Ramos (cell line): ENCODE data around the gene DCST1.

Experiments used
- in situ Hi-C: fragments of 300-500 bp; cut with MboI; formaldehyde crosslinking; loops from one replicate; pipeline ENCODE4 v1.14.3; 2022; ENCODE audit warnings: low sequenced_read_pairs; ENCODE audit not compliant: unreplicated experiment

The DCST1 gene

GRCh38 chr1:155000726-155001424 lies 32.7 kb upstream of the DCST1 start:
- in situ Hi-C loops: no loop called here

DNA sequence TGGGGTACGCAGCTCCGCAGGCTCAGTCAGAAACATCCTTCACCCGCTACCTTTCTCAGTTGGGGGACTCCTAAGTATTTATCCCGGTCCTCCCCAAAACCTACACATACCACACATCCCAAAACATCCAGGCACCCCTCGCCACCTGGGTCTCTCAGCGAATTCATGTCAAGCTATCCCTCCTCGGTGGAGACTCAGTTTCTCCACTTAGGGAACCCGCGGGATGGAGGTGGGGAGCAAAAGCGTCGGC lies 32.3 kb upstream of the DCST1 start:
- in situ Hi-C loops: no loop called here

GRCh38 chr1:155001675-155002463 lies 31.8 kb upstream of the DCST1 start:
- in situ Hi-C loops: no loop called here

- in situ Hi-C loops: no loop called here
Observed at GRCh38 chr1:155002464-155003226, 31.0 kb upstream of the DCST1 start, which contains the start of gene ZBTB7B. ZBTB7B (plus strand) TSS chr1:155002802; CDS start chr1:155014661, 11,859 bp downstream.

- in situ Hi-C loops: no loop called here
Observed at GRCh38 chr1:155003227-155003765, 30.3 kb upstream of the DCST1 start.

DNA sequence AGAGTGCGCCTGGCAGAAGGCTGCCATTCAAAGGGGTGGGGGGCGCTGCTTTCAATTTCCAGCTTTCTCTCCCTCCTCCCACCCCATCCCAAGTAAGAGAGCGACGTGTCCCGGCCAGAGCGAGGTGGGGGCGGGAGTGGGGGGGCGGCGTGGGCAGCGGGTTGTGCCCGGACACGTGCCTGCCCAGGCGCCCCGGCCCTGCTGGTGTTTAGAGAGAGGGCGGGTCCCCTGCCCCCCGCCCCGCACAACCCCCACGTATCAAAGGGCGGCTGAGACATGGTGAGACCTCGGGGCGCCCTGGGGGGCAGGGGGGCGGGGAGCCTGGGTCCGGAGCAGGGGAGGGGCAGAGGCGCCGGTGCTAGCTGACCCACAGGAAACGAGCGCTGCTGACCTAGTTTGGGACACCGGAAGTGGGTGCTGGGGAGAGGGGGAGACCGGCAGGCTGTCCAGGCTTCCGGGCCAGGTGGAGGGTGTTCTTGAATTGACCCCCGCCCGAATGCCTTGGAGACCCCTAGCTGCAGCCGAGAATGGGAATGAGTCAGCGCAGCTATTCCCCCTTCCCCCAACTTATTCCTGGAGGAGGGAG lies 29.8 kb upstream of the DCST1 start:
- in situ Hi-C loops: no loop called here

DNA sequence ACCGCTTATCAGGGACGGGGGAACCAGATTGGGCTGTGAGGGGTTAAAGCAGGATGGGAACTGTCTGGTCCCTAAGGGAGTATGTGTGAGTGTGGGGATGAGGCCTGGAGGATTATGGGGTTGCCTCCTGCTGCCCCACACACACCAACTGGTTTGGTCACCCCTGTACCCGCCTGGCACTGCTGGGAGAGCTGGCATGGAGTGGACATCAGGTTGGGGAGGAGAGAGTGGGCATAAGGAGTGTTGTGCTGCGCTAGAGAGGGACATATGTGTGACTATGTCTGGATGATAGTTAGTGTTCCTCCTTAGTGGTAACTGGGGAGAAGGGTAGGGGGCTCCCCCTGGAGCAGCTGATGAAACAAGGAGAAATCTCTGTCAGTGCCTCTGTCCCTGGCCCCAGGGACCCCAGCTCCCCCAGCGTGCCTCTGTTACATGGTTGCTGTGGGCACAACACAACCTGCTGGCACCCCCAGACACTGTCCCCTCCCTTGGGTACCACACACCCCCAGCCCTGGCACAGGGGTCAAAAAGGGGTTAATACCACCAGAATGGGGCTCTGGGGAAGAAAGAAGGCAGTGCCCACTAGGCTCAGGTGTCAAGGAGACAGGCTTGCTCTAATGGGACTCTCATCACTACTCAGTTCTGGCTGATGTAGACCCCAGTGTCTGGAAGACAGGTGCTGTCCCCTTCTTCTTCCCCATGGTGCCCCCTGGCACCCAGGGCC lies 29.1 kb upstream of the DCST1 start:
- in situ Hi-C loops: no loop called here

- in situ Hi-C loops: no loop called here
Observed at GRCh38 chr1:155005076-155006011, 28.3 kb upstream of the DCST1 start.

DNA sequence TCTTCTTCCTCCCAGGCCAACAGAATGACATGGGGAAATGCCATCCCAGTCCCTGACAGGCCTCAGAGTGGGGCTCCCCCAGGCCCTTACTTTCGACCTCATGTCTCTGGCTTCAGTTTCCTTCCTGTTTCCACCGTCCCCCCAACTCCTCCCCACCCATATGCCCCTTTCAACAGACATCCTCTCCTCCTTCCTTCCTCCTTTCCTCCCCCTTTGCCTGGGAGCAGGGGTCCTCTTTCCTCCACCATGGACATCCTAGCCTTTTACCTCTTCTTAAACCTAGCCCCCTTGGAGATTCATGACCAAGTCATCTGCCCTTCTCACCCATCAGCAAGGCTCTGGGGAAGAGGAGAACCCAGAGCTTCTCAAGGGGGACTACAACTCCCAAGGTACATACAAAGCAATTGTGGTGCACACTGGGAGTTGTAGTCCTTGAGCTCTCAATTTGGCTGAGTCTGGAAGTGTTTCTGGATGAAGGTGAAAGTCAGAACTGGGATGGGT lies 27.0 kb upstream of the DCST1 start:
- in situ Hi-C loops: no loop called here

DNA sequence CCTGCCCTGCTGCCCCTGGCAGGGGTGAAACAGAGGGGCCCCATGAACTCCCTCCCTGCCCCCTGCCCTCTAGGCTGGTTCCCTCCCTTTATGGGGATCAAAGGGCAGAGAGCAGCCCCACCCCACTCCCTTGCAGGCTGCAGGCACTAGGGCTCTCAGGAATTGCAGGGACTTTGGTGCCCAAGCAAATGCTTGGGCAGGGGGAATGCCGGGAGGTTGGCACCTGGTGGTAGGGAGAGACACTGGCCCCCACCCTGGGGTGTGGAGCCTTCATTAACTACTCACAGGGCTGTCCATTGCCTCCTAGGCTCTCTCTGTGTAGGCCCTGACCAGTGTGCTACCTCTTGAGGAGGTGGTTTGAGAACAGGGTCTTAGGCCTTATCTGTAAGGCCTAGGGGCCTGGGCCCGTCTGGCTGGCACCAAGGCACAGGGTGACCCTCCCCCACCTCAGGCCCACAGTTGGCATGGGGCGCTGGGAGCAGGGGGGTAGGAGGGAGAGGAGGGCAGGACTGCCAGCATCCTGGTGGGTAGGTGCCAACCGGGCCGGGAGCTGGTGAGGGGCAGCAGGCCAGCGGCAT lies 26.3 kb upstream of the DCST1 start:
- in situ Hi-C loops: no loop called here

- in situ Hi-C loops: no loop called here
Observed at GRCh38 chr1:155008015-155008941, 25.3 kb upstream of the DCST1 start.

DNA sequence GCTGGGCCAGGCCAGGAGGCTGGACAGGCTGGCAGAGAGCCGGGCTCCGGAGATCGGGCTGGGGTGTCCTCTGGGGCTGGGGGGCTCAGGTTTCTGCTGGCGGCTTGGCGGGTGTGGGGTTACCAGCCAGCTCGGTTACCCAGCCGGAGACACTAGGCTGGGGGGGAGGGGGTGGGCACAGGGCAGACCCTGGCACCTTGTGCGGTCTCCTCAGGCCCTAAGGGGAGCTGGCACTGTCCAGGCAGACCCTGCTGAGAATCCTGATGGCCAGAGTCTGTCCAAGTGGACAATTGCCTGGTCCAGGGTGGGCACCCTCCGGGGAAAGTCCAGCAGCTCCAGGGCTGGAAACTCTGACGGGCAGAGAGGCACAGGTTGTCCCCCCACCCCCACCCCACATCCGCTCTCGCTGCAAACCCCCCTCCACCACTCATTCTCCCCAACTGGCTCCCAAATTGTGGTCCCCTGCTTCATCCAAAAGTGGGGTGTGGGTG lies 24.4 kb upstream of the DCST1 start:
- in situ Hi-C loops: no loop called here

- in situ Hi-C loops: no loop called here
Observed at GRCh38 chr1:155009742-155010141, 23.9 kb upstream of the DCST1 start.

- in situ Hi-C loops: no loop called here
Observed at GRCh38 chr1:155010211-155010918, 23.3 kb upstream of the DCST1 start.

DNA sequence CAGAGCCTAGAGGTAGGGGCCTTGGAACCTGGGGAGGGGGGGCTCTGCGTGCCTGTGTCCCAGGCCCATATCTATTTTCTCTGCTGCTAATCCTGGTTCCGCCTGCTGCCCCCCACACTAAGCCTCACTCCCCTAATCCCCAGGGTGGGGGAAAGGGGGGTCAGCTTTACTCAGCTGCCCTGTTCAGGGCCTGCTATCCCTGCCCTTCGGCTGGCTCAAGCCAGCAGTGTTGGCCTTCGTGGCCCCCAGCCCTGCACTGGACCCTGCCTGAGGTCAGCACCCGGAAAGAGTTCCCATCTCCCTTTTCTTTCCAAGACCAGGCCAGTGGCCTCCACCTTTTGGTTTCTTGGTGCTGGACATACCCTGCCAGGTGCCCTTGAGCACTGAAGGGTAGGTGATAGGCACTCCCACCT lies 22.6 kb upstream of the DCST1 start:
- in situ Hi-C loops: no loop called here

DNA sequence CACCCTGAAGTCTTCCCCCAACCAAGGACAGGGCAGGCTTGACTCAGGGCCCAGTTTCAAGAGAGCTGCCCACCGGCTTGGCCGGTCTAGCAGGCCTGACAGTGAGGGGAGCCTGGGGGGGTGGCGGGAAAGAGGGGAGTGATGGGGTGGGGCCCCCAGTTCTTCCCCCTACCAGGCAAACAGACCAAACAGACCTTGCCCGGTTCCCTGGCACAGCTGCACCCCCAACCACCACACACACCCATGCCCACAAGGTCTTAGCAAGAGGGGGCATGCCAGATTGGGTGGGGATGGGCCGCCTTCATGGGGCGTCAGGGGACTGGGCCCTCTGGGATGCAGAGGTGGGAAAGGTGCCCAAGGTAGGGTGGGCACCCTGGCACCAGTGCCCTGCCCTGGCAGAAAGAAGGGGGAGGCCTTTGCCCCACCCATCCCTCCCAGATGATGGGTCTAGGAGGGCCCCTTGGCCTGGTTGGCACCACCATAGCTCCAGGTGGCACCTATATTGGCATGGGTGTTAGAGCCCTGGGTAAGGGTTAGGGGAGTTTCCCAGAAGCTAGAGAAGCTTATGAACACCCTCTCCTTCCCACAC lies 22.1 kb upstream of the DCST1 start:
- in situ Hi-C loops: no loop called here
